AG04450 (cell line): ENCODE data around the gene SLC27A3. TPM values are rescaled to one million over a fixed set of nuclear protein-coding genes. Genes with fewer than 3 reads are reported as not detected.

Experiments used
- CTCF ChIA-PET: fragments of 300-600, 350-600 bp; formaldehyde crosslinking; extraction: SDS; loops from one replicate; lab custom pipeline; 2022; ENCODE audit warnings: antibody characterized with exemption, inconsistent platforms; lab: Charles Lee
- POLR2A ChIA-PET: fragments of 350-600 bp; formaldehyde crosslinking; extraction: SDS; loops from one replicate; lab custom pipeline; 2021; ENCODE audit warnings: antibody characterized with exemption, inconsistent platforms; lab: Yijun Ruan, JAX
- DNase-seq: peaks from one replicate; pipeline ENCODE4 v3.0.0-alpha.2; 2011; ENCODE audit warnings: low read depth, low spot score
- H3K27ac ChIP-seq: one replicate; pipeline ENCODE4 v1.5.1; 2012; ENCODE audit warnings: low read depth, low read length, control low read depth
- H3K27me3 ChIP-seq: one replicate; pipeline ENCODE4 v1.6.0; 2012; ENCODE audit warnings: low read length; ENCODE audit not compliant: control insufficient read depth, insufficient read depth
- H3K4me3 ChIP-seq: 2 replicates; pipeline ENCODE4 v1.5.1; 2011; ENCODE audit warnings: mild to moderate bottlenecking, low read depth, low read length, control low read depth
- H3K9me3 ChIP-seq: 2 replicates; pipeline ENCODE4 v1.5.1; 2012; ENCODE audit warnings: low read length; ENCODE audit not compliant: control insufficient read depth, insufficient read depth
- polyA plus RNA-seq: library from polyadenylated mRNA; depleted of rRNA; stranded (reverse); fragments of >200 nt; gene quantifications from 2 replicates; pipeline ENCODE4 v1.2.3, GENCODE V29; 2011
- TF ChIP-seq, protein P1 (sequence below): IDR thresholded peaks from 2 replicates; pipeline ENCODE4 v1.5.1; 2011; ENCODE audit warnings: low read depth, low read length, control low read depth, inconsistent platforms

Gene SLC27A3
- polyA plus RNA-seq, 1 experiment: 9.9 TPM

DNA sequence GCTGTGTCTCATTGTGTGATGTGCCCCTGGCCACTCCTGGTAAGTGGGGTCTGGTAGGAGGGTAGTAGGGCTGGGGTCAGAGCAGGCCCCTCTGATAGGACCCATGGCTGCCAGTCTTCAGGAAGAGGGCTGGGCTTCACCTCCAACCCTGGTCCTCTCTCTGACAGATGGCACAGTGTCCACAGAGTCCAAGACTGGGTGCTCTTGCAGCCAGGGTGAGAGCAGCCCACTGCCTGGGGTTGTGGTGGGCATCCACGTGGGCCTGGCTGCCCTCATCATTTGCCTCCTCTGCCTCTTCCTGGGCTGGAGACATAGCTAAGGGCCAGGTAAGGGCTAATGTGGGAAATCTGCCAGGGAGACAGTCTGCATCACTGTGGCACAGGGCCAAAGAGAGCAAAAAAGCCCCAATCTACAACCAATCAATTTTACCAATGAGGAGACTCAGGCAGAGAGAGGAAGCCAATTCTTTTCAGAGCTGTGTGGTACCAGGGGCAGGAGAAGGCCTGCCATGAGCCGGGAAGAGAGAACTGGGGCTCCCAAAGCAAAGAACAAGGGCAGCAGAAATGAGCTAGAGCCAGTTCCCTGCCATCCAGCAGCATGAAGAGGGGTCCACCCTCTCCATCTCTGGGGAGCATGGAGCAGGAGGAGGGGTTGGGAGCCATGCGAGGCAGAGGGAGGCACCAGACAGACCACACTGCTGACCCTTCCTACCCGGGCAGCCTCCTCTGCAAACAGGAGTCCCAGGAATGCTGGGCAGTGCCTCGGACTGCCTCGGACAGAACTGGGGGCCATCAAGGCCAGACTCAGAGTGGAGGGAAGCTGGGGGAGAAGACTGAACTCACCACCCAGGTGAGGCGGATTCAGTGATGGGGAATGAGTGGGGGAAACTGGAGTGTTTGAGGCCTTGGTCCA, 26.8 kb downstream of the SLC27A3 start:
- DNase-seq: no peak
- CTCF ChIA-PET: interaction anchor here (1.4 kb wide), 1 partner anchor 145 kb away, joined by 6 read pairs; the partner anchor contains the start of gene DENND4B
- Histone ChIP-seq H3K27ac (no peak overlapping the region), H3K27me3 (no peaks in the 10 kb centered on the region), H3K9me3 (no peaks in the 10 kb centered on the region), H3K4me3 (no peak overlapping the region)
- TF ChIP-seq, protein P1, sequence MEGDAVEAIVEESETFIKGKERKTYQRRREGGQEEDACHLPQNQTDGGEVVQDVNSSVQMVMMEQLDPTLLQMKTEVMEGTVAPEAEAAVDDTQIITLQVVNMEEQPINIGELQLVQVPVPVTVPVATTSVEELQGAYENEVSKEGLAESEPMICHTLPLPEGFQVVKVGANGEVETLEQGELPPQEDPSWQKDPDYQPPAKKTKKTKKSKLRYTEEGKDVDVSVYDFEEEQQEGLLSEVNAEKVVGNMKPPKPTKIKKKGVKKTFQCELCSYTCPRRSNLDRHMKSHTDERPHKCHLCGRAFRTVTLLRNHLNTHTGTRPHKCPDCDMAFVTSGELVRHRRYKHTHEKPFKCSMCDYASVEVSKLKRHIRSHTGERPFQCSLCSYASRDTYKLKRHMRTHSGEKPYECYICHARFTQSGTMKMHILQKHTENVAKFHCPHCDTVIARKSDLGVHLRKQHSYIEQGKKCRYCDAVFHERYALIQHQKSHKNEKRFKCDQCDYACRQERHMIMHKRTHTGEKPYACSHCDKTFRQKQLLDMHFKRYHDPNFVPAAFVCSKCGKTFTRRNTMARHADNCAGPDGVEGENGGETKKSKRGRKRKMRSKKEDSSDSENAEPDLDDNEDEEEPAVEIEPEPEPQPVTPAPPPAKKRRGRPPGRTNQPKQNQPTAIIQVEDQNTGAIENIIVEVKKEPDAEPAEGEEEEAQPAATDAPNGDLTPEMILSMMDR: no peak
- POLR2A ChIA-PET: interaction anchor here (1.3 kb wide), 1 partner anchor 188 kb away, joined by 6 read pairs; the partner anchor contains the start of gene RPS27

DNA sequence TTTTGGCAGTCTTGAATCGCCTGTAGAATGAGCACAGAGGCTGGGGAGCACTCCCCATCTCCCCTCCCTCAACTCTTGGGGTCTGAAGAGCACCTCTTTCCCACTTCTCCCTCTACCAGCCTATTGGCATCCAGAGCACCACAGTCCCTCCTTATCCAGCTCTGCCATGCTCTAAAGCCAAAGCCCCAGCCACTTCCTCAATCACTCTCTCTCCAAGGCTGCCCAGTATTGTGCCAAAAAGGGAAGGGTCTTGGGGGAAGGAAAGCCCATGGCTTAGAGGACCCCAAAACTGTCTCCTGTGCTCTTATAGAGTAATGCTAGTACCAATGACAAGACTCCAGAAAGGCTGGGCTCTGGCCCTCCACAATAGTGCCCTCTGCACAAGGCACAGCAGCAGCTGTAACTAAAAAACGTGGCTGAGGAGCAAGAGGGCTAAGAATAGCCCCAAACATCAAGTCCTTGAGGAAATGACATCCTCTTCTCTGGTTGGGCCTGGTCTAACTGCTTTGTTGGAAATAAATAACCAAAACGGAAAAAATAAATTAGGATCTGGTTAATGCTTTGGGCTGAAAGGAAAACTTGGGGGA, 28.4 kb downstream of the SLC27A3 start:
- H3K27ac ChIP-seq: no peak overlapping the region
- H3K4me3 ChIP-seq: no peak overlapping the region
- POLR2A ChIA-PET: interaction anchor here (1.3 kb wide), 1 partner anchor 187 kb away, joined by 6 read pairs; the partner anchor contains the start of gene RPS27
- no peak for DNase-seq
- no peaks in the 10 kb centered on the region for H3K9me3 ChIP-seq
- CTCF ChIA-PET: interaction anchor here (1.4 to 3.6 kb wide), 2 partner anchors 143 to 183 kb away, joined by 6 to 12 read pairs; partner anchors contain the start of genes DENND4B and RAB13
- TF ChIP-seq, protein P1: no peak
- no peaks in the 10 kb centered on the region for H3K27me3 ChIP-seq

GRCh38 chr1:153804112-153804511, 28.9 kb downstream of the SLC27A3 start:
- CTCF ChIA-PET: interaction anchor here (2.9 to 3.6 kb wide), 2 partner anchors 7 to 182 kb away, joined by 12 to 16 read pairs; partner anchors contain the start of gene RAB13
- H3K27ac ChIP-seq: no peak overlapping the region

DNA sequence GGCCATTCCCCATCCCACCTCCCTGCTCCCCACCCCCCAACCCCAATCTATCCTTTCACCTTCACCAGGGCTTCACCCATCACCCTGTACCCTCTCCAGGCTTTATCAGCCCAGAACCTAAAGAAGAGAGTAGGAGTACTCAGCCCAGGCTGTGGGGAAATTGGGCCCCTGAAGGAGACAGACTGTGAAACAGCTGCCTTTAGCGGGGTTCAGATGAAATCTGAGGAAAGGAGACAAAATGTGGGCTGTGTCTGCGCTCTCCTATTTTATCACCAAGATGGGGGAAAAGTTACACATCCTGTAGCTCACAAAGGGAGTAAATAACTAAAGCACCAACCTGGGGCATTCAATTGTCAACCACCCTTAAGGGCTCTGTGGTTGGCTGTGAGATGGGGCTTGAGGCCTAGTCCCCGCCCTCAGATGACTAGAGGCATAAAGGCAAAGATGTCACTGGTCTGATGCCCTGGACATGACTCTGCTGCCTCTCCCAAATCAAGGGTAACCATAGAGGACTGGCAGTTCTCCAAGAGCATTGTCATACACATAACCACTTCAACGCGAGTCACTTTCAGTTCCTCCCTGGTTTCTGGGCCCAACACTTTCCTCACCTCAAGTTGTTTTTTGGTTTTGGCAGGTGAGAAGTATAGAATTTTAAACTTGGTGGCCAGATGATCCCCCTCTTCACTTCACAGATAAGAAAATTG, 30.0 kb downstream of the SLC27A3 start:
- no peak overlapping the region for H3K4me3 ChIP-seq
- TF ChIP-seq, protein P1: no peak
- CTCF ChIA-PET: interaction anchor here (2.9 to 3.6 kb wide), 2 partner anchors 8 to 181 kb away, joined by 12 to 16 read pairs; partner anchors contain the start of gene RAB13
- DNase-seq: peak; percentile 21
- POLR2A ChIA-PET: interaction anchor here (0.7 kb wide), 1 partner anchor 11 kb away, joined by 3 read pairs; no protein-coding TSS in a partner anchor
- peak overlapping the region; percentile 21 for H3K27ac ChIP-seq
- H3K27me3 ChIP-seq: no peaks in the 10 kb centered on the region
- H3K9me3 ChIP-seq: no peaks in the 10 kb centered on the region

More at GRCh38 chr1:153804112-153804511, 28.9 kb downstream of the SLC27A3 start:
- DNase-seq: no peak
- TF ChIP-seq, protein P1: no peak
- H3K4me3 ChIP-seq: no peak overlapping the region
- H3K9me3 ChIP-seq: no peaks in the 10 kb centered on the region
- POLR2A ChIA-PET: no interaction called here
- H3K27me3 ChIP-seq: no peaks in the 10 kb centered on the region
